A172 (cell line): Measurements from ENCODE around the gene ESPL1. TPM values are rescaled to one million over a fixed set of nuclear protein-coding genes. Genes with fewer than 3 reads are reported as not detected.
A peak's percentile ranks its signal among the peaks of the same experiment; 100 is the strongest.
"Not testable (repeated sequence)": the region's sequence is repeated elsewhere in the genome, so short reads cannot be mapped to it uniquely, and the experiment has no call there.

Source experiments
- DNase-seq: peaks from one replicate; pipeline ENCODE4 v3.0.0-alpha.2; 2015; ENCODE audit warnings: low spot score
- total RNA-seq: library from RNA; depleted of rRNA; stranded (reverse); fragments of >200 nt; shearing (Covaris generic); gene quantifications from 2 replicates; pipeline ENCODE4 v1.2.3, GENCODE V29; 2014

The ESPL1 gene
- total RNA-seq, 1 experiment from 2014 or later, result 29.4 TPM

GRCh38 chr12:53258541-53259539, 9.3 kb upstream of the ESPL1 start:
- no peak for DNase-seq

- DNase-seq, result no peak
These were observed 8.2 kb upstream of the ESPL1 start for GRCh38 chr12:53259891-53260290.

- no peak for DNase-seq
These were observed 2.3 kb upstream of the ESPL1 start for GRCh38 chr12:53265783-53266182.

- DNase-seq, result no peak
These were observed 647 bp upstream of the ESPL1 start for GRCh38 chr12:53267306-53267998.

GRCh38 chr12:53268630-53269562, 797 bp downstream of the ESPL1 start:
- DNase-seq, result peak; percentile 13

- DNase-seq, result no peak
These were observed 6.3 kb downstream of the ESPL1 start for GRCh38 chr12:53274445-53274844.

- no peak for DNase-seq
These were observed 8.4 kb downstream of the ESPL1 start for GRCh38 chr12:53276511-53276910.

GRCh38 chr12:53277981-53278380, 9.9 kb downstream of the ESPL1 start:
- no peak for DNase-seq

- no peak for DNase-seq
These were observed 11.3 kb downstream of the ESPL1 start for GRCh38 chr12:53279283-53279869.

GRCh38 chr12:53279888-53280498, 11.9 kb downstream of the ESPL1 start:
- no peak for DNase-seq

GRCh38 chr12:53286448-53286847, 18.3 kb downstream of the ESPL1 start:
- DNase-seq, result no peak

GRCh38 chr12:53287741-53288216, 19.7 kb downstream of the ESPL1 start:
- DNase-seq, result peak; percentile 39

GRCh38 chr12:53288322-53288721, 20.2 kb downstream of the ESPL1 start:
- DNase-seq, result no peak

- peak; percentile 45 for DNase-seq
These were observed 21.8 kb downstream of the ESPL1 start for GRCh38 chr12:53289891-53290290.

GRCh38 chr12:53290661-53291060, 22.6 kb downstream of the ESPL1 start:
- no peak for DNase-seq

- DNase-seq, result no peak
These were observed 24.3 kb downstream of the ESPL1 start for GRCh38 chr12:53292426-53292825.

GRCh38 chr12:53295070-53295890, 27.2 kb downstream of the ESPL1 start, which contains the start of gene PFDN5:
Gene PFDN5 (plus strand): TSS chr12:53295542. CDS start chr12:53295568, 26 bp downstream.
- peak; percentile 76 for DNase-seq

- no peak for DNase-seq
These were observed 27.8 kb downstream of the ESPL1 start for GRCh38 chr12:53295891-53296219.

GRCh38 chr12:53297106-53297505, 29.0 kb downstream of the ESPL1 start:
- not testable (repeated sequence) for DNase-seq

GRCh38 chr12:53298164-53298563, 30.1 kb downstream of the ESPL1 start:
- DNase-seq, result peak; percentile 23
